HL-60 (cell line): Measurements from ENCODE around the gene KIAA0232.

Experiments
- GABPA ChIP-seq: IDR thresholded peaks from 2 replicates; pipeline ENCODE4 v1.6.1; 2012; ENCODE audit warnings: low read depth
- POLR2AphosphoS5 ChIP-seq: IDR thresholded peaks from 2 replicates; pipeline ENCODE4 v1.6.1; 2012; ENCODE audit warnings: low read depth
- SPI1 ChIP-seq: IDR thresholded peaks from 2 replicates; pipeline ENCODE4 v1.6.1; 2012; ENCODE audit warnings: low read depth, mild to moderate bottlenecking, borderline replicate concordance
- TF ChIP-seq, protein P1 (sequence below): IDR thresholded peaks from one replicate; pipeline ENCODE4 v1.5.1; 2011; ENCODE audit warnings: low read length, control low read depth, inconsistent platforms; ENCODE audit not compliant: insufficient read depth
- TF ChIP-seq, protein P2 (sequence below): IDR thresholded peaks from 2 replicates; pipeline ENCODE4 v1.6.1; 2012; ENCODE audit warnings: low read depth; ENCODE audit not compliant: insufficient replicate concordance

DNA sequence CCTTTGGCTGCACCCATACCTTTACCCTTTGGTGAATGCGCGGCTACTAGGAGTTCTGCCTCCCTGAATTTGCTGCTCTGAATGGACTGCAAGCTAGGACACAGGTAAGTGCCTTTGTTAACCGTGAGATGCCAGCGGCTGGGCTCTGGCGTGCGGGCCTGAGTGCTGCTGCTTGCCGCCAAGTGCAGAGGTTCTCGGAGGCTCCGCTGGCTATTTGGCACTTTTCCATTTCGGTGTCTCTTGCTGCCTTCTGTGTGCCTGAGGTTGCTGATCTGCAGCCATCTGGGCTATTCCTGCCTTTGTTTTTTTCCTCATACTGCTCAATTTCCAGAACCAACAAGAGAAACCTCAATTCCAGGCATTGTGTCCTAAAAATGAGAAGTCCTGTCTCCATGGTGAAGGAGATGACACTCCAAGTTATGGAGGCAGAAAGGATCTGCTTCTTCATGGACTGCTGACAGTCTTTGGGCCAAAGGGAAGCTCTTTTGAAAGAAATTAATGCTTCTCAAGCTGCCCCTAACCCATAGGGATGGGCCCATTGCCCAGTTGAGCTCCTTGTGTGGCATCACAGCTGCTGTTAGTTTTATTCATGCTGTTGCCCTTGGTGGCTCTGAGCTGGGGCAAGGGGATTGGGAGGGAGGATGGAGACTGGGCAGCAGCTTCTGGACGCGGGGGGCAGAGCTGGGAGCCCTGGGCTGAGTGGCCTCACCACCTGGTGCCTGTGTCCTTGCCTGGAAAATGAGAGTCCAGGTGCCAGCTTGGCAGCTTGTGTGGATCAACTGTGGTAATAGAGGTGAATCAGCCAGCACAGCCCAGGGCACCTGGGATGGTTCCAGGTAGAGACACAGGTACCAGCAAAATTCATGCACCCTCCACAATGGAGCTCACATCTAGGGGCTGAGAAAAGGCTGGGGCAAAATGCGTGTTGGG, 123.3 kb downstream of the KIAA0232 start:
- TF ChIP-seq SPI1: no peak
- no peak for TF ChIP-seq POLR2AphosphoS5
- TF ChIP-seq, protein P1, sequence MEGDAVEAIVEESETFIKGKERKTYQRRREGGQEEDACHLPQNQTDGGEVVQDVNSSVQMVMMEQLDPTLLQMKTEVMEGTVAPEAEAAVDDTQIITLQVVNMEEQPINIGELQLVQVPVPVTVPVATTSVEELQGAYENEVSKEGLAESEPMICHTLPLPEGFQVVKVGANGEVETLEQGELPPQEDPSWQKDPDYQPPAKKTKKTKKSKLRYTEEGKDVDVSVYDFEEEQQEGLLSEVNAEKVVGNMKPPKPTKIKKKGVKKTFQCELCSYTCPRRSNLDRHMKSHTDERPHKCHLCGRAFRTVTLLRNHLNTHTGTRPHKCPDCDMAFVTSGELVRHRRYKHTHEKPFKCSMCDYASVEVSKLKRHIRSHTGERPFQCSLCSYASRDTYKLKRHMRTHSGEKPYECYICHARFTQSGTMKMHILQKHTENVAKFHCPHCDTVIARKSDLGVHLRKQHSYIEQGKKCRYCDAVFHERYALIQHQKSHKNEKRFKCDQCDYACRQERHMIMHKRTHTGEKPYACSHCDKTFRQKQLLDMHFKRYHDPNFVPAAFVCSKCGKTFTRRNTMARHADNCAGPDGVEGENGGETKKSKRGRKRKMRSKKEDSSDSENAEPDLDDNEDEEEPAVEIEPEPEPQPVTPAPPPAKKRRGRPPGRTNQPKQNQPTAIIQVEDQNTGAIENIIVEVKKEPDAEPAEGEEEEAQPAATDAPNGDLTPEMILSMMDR: no peak
- TF ChIP-seq, protein P2, sequence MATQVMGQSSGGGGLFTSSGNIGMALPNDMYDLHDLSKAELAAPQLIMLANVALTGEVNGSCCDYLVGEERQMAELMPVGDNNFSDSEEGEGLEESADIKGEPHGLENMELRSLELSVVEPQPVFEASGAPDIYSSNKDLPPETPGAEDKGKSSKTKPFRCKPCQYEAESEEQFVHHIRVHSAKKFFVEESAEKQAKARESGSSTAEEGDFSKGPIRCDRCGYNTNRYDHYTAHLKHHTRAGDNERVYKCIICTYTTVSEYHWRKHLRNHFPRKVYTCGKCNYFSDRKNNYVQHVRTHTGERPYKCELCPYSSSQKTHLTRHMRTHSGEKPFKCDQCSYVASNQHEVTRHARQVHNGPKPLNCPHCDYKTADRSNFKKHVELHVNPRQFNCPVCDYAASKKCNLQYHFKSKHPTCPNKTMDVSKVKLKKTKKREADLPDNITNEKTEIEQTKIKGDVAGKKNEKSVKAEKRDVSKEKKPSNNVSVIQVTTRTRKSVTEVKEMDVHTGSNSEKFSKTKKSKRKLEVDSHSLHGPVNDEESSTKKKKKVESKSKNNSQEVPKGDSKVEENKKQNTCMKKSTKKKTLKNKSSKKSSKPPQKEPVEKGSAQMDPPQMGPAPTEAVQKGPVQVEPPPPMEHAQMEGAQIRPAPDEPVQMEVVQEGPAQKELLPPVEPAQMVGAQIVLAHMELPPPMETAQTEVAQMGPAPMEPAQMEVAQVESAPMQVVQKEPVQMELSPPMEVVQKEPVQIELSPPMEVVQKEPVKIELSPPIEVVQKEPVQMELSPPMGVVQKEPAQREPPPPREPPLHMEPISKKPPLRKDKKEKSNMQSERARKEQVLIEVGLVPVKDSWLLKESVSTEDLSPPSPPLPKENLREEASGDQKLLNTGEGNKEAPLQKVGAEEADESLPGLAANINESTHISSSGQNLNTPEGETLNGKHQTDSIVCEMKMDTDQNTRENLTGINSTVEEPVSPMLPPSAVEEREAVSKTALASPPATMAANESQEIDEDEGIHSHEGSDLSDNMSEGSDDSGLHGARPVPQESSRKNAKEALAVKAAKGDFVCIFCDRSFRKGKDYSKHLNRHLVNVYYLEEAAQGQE: no peak
- TF ChIP-seq GABPA: no peak
